Omental fat pad (tissue), 4 donors: ENCODE data around the gene ATP5PO. TPM values are rescaled to one million over a fixed set of nuclear protein-coding genes. Genes with fewer than 3 reads are reported as not detected.
"Not testable (repeated sequence)": the region's sequence is repeated elsewhere in the genome, so short reads cannot be mapped to it uniquely, and the experiment has no call there.

ENCODE experiments used
- ATAC-seq: fragments of 150-250 bp; one replicate; pipeline ENCODE4 v1.9.1; 2016; ENCODE audit warnings: mild to moderate bottlenecking, moderate library complexity; ENCODE audit not compliant: low FRiP score
- DNase-seq: peaks from one replicate; pipeline ENCODE4 v3.0.0-alpha.2; 2019; ENCODE audit warnings: low spot score
- CTCF ChIP-seq, 3 donors: fragments of 450-650 bp; IDR thresholded peaks; one replicate each; pipeline ENCODE4 v1.5.1; 2016 to 2017; ENCODE audit warnings: antibody characterized with exemption in 3 of 3, mild to moderate bottlenecking in 3 of 3, moderate library complexity in 2 of 3
- total RNA-seq, 4 donors: library from RNA; depleted of rRNA; stranded (reverse); fragments of >200 nt; gene quantifications; one replicate each; pipeline ENCODE4 v1.1.0, GENCODE V29; 2016

ATP5PO gene
- total RNA-seq, 4 donors from 2014 or later = 143 to 223 (median 219) TPM

GRCh38 chr21:33866826-33867225 lies 48.8 kb downstream of the ATP5PO start:
- no peak for ATAC-seq
- no peak for DNase-seq
- no peak for TF ChIP-seq CTCF (IDR thresholded peaks at IDR 0.05)

- no peak for TF ChIP-seq CTCF (IDR thresholded peaks at IDR 0.05)
- ATAC-seq (no peak), DNase-seq (no peak)
Observed at GRCh38 chr21:33865996-33866575, 49.5 kb downstream of the ATP5PO start.

GRCh38 chr21:33865176-33865575 lies 50.4 kb downstream of the ATP5PO start:
- no peak for DNase-seq
- no peak for ATAC-seq
- no peak for TF ChIP-seq CTCF (IDR thresholded peaks at IDR 0.05)

GRCh38 chr21:33864150-33864549 lies 51.5 kb downstream of the ATP5PO start:
- TF ChIP-seq CTCF (IDR thresholded peaks at IDR 0.05) = no peak
- ATAC-seq (no peak), DNase-seq (no peak)

GRCh38 chr21:33863191-33863590 lies 52.4 kb downstream of the ATP5PO start:
- not testable (repeated sequence) for ATAC-seq, DNase-seq

- ATAC-seq (no peak), DNase-seq (no peak)
- no peak for TF ChIP-seq CTCF (IDR thresholded peaks at IDR 0.05)
Observed at GRCh38 chr21:33861125-33861524, 54.5 kb downstream of the ATP5PO start.

GRCh38 chr21:33860332-33860879 lies 55.2 kb downstream of the ATP5PO start:
- no peak for DNase-seq
- no peak for TF ChIP-seq CTCF (IDR thresholded peaks at IDR 0.05)
- ATAC-seq = no peak
